HEK293T (cell line): ENCODE measurements around the gene CAMKK1.

Source experiments
- ARNT ChIP-seq: fragments of 450-650 bp; IDR thresholded peaks from 2 replicates; pipeline ENCODE4 v1.6.1; 2017; ENCODE audit warnings: mild to moderate bottlenecking
- BHLHE40 ChIP-seq: fragments of 450-650 bp; IDR thresholded peaks from 2 replicates; pipeline ENCODE4 v1.6.1; 2016; ENCODE audit warnings: mild to moderate bottlenecking, moderate library complexity, borderline replicate concordance
- CTBP1 ChIP-seq: fragments of 450-650 bp; IDR thresholded peaks from 2 replicates; pipeline ENCODE4 v1.6.1; 2016; ENCODE audit warnings: borderline replicate concordance
- ELF4 ChIP-seq: fragments of 450-650 bp; IDR thresholded peaks from 2 replicates; pipeline ENCODE4 v1.6.1; 2017; ENCODE audit warnings: antibody characterized with exemption
- FOXA1 ChIP-seq: fragments of 450-650 bp; IDR thresholded peaks from 2 replicates; pipeline ENCODE4 v1.6.1; 2016; ENCODE audit warnings: mild to moderate bottlenecking
- FOXK2 ChIP-seq: fragments of 450-650 bp; IDR thresholded peaks from 2 replicates; pipeline ENCODE4 v1.6.1; 2016; ENCODE audit warnings: mild to moderate bottlenecking
- FOXM1 ChIP-seq: fragments of 450-650 bp; IDR thresholded peaks from 2 replicates; pipeline ENCODE4 v1.6.1; 2017; ENCODE audit warnings: mild to moderate bottlenecking, borderline replicate concordance
- HDGF ChIP-seq: fragments of 450-650 bp; IDR thresholded peaks from 2 replicates; pipeline ENCODE4 v1.6.1; 2017; ENCODE audit warnings: antibody characterized with exemption, borderline replicate concordance
- NFRKB ChIP-seq: fragments of 450-650 bp; IDR thresholded peaks from 2 replicates; pipeline ENCODE4 v1.6.1; 2016; ENCODE audit warnings: mild to moderate bottlenecking, moderate library complexity
- PKNOX1 ChIP-seq: fragments of 450-650 bp; IDR thresholded peaks from 2 replicates; pipeline ENCODE4 v1.6.1; 2016
- SP1 ChIP-seq: fragments of 450-650 bp; IDR thresholded peaks from 2 replicates; pipeline ENCODE4 v1.6.1; 2017
- SUZ12 ChIP-seq: fragments of 450-650 bp; IDR thresholded peaks from 2 replicates; pipeline ENCODE4 v1.6.1; 2016; ENCODE audit warnings: mild to moderate bottlenecking
- TARDBP ChIP-seq: fragments of 450-650 bp; IDR thresholded peaks from 2 replicates; pipeline ENCODE4 v1.6.1; 2016
- ZNF384 ChIP-seq: fragments of 450-650 bp; IDR thresholded peaks from 2 replicates; pipeline ENCODE4 v1.6.1; 2016

- TF ChIP-seq FOXM1, result no peak
- no peak for TF ChIP-seq FOXA1
- TF ChIP-seq PKNOX1, result no peak
- no peak for TF ChIP-seq SUZ12
- no peak for TF ChIP-seq HDGF
- no peak for TF ChIP-seq TARDBP
- TF ChIP-seq SP1, result no peak
- no peak for TF ChIP-seq CTBP1
- TF ChIP-seq NFRKB, result no peak
- no peak for TF ChIP-seq ELF4
- TF ChIP-seq ZNF384, result no peak
- no peak for TF ChIP-seq BHLHE40
- TF ChIP-seq FOXK2, result no peak
- TF ChIP-seq ARNT, result no peak
These were observed 14.0 kb upstream of the CAMKK1 start for GRCh38 chr17:3906881-3907280.
